Measurements from ENCODE around the gene PCDH10.

PCDH10 gene

DNA sequence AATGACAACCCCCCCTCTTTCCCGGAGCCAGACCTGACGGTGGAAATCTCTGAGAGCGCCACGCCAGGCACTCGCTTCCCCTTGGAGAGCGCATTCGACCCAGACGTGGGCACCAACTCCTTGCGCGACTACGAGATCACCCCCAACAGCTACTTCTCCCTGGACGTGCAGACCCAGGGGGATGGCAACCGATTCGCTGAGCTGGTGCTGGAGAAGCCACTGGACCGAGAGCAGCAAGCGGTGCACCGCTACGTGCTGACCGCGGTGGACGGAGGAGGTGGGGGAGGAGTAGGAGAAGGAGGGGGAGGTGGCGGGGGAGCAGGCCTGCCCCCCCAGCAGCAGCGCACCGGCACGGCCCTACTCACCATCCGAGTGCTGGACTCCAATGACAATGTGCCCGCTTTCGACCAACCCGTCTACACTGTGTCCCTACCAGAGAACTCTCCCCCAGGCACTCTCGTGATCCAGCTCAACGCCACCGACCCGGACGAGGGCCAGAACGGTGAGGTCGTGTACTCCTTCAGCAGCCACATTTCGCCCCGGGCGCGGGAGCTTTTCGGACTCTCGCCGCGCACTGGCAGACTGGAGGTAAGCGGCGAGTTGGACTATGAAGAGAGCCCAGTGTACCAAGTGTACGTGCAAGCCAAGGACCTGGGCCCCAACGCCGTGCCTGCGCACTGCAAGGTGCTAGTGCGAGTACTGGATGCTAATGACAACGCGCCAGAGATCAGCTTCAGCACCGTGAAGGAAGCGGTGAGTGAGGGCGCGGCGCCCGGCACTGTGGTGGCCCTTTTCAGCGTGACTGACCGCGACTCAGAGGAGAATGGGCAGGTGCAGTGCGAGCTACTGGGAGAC lies 1.6 kb downstream of the PCDH10 start:
- DNase-seq (ENCODE audit: insufficient read length, low spot score): no peak
- TF ChIP-seq, protein P1, sequence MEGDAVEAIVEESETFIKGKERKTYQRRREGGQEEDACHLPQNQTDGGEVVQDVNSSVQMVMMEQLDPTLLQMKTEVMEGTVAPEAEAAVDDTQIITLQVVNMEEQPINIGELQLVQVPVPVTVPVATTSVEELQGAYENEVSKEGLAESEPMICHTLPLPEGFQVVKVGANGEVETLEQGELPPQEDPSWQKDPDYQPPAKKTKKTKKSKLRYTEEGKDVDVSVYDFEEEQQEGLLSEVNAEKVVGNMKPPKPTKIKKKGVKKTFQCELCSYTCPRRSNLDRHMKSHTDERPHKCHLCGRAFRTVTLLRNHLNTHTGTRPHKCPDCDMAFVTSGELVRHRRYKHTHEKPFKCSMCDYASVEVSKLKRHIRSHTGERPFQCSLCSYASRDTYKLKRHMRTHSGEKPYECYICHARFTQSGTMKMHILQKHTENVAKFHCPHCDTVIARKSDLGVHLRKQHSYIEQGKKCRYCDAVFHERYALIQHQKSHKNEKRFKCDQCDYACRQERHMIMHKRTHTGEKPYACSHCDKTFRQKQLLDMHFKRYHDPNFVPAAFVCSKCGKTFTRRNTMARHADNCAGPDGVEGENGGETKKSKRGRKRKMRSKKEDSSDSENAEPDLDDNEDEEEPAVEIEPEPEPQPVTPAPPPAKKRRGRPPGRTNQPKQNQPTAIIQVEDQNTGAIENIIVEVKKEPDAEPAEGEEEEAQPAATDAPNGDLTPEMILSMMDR (IDR thresholded peaks at IDR 0.05; ENCODE audit: insufficient read depth, missing control alignments): no peak
- FAIRE-seq: no peak

DNA sequence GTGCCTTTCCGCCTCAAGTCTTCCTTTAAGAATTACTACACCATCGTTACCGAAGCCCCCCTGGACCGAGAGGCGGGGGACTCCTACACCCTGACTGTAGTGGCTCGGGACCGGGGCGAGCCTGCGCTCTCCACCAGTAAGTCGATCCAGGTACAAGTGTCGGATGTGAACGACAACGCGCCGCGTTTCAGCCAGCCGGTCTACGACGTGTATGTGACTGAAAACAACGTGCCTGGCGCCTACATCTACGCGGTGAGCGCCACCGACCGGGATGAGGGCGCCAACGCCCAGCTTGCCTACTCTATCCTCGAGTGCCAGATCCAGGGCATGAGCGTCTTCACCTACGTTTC lies 2.2 kb downstream of the PCDH10 start:
- FAIRE-seq (no peak), DNase-seq (ENCODE audit: insufficient read length, low spot score) (peak; percentile 24)
- TF ChIP-seq, protein P1 (IDR thresholded peaks at IDR 0.05; ENCODE audit: insufficient read depth, missing control alignments): no peak

DNA sequence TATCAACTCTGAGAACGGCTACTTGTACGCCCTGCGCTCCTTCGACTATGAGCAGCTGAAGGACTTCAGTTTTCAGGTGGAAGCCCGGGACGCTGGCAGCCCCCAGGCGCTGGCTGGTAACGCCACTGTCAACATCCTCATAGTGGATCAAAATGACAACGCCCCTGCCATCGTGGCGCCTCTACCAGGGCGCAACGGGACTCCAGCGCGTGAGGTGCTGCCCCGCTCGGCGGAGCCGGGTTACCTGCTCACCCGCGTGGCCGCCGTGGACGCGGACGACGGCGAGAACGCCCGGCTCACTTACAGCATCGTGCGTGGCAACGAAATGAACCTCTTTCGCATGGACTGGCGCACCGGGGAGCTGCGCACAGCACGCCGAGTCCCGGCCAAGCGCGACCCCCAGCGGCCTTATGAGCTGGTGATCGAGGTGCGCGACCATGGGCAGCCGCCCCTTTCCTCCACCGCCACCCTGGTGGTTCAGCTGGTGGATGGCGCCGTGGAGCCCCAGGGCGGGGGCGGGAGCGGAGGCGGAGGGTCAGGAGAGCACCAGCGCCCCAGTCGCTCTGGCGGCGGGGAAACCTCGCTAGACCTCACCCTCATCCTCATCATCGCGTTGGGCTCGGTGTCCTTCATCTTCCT lies 2.7 kb downstream of the PCDH10 start:
- TF ChIP-seq, protein P1 (IDR thresholded peaks at IDR 0.05; ENCODE audit: insufficient read depth, missing control alignments): peak; percentile 41
- no peak for FAIRE-seq
- peak; percentile 40 for DNase-seq (ENCODE audit: insufficient read length, low spot score)

DNA sequence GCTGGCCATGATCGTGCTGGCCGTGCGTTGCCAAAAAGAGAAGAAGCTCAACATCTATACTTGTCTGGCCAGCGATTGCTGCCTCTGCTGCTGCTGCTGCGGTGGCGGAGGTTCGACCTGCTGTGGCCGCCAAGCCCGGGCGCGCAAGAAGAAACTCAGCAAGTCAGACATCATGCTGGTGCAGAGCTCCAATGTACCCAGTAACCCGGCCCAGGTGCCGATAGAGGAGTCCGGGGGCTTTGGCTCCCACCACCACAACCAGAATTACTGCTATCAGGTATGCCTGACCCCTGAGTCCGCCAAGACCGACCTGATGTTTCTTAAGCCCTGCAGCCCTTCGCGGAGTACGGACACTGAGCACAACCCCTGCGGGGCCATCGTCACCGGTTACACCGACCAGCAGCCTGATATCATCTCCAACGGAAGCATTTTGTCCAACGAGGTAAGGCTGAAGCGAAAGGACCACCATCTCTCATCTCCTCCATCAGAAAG lies 3.3 kb downstream of the PCDH10 start:
- DNase-seq (ENCODE audit: insufficient read length, low spot score) (no peak), FAIRE-seq (no peak)
- TF ChIP-seq, protein P1 (IDR thresholded peaks at IDR 0.05; ENCODE audit: insufficient read depth, missing control alignments): no peak

DNA sequence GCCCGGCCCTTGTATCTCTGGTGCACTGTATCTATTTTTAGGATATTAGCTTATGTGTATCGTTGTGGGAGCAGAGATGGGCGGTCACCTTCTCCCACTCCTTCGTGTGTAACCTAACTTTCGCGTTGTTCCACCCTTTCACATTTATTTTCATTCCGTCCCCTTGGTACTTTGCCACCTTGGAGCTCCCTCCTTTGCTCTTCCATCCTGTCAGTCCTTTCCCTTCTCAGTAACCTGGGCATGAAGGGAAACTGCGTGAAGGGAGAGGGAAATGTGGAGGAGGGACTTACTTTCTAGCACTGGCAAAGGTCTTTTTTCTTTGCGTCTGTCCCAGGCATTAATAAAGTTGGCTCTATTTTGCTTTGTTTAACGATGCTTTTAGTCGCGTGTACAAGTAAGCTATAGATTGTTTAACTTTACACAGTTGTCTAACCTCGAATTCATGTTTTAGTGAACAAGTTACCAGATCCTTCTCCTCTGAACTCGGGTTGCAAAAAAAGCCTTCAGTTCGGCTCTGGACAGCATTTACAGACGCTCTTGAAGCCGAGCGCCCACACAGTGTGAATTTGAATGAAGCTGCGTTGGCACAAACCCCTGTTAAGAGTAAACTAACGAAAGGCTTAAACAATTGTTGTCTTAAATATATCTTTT lies 3.9 kb downstream of the PCDH10 start:
- TF ChIP-seq, protein P1 (IDR thresholded peaks at IDR 0.05; ENCODE audit: insufficient read depth, missing control alignments): no peak
- DNase-seq (ENCODE audit: insufficient read length, low spot score): no peak
- FAIRE-seq: no peak

DNA sequence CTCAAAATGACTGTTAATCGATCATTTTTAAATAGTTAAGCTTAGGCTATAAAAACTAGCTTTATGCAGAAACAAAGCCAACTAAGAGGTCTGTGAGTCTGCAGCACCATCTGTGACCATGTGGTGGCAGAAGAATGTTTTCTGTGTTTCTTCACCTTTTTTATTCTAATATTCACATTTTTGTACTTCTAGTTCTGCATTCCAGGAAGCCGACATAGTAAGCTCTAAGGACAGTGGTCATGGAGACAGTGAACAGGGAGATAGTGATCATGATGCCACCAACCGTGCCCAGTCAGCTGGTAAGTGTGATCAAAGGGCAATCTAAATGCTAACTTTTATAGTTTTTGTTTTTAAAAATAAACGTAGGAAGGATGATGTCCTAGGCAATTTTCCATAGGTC lies 5.6 kb downstream of the PCDH10 start:
- FAIRE-seq (peak; percentile 81), DNase-seq (ENCODE audit: insufficient read length, low spot score) (peak; percentile 22)
- TF ChIP-seq, protein P1 (IDR thresholded peaks at IDR 0.05; ENCODE audit: insufficient read depth, missing control alignments): peak; percentile 65

Measured in D721Med (cell line).